Neutrophil (primary cell): ENCODE data around the gene HCRTR2.

ENCODE experiments used
- H3K27ac ChIP-seq: fragments of 200-600 bp; sonication (generic); 2 replicates; pipeline ENCODE4 v1.5.1; 2016; ENCODE audit warnings: mild to moderate bottlenecking, moderate library complexity
- H3K27me3 ChIP-seq: fragments of 200-600 bp; sonication (generic); 2 replicates; pipeline ENCODE4 v1.6.0; 2016; ENCODE audit warnings: mild to moderate bottlenecking
- H3K36me3 ChIP-seq: fragments of 200-600 bp; sonication (generic); 2 replicates; pipeline ENCODE4 v1.5.1; 2017
- H3K4me1 ChIP-seq, 2 experiments: fragments of 200-600 bp in 1 of 2; sonication (generic) in 1 of 2; 1 replicate in 1 of 2; 2 replicates in 1 of 2; pipeline versions ENCODE4 v1.5.1 to v1.6.1; 2013 to 2016; ENCODE audit warnings: low read depth in 1 of 2, low read length in 1 of 2, mild to moderate bottlenecking in 1 of 2, moderate library complexity in 1 of 2; ENCODE audit not compliant: control insufficient read depth in 1 of 2, insufficient read depth in 1 of 2
- H3K4me3 ChIP-seq, 2 experiments: fragments of 200-600 bp in 1 of 2; sonication (generic) in 1 of 2; 1 replicate in 1 of 2; 2 replicates in 1 of 2; pipeline ENCODE4 v1.5.1; 2013 to 2016; ENCODE audit warnings: low read depth in 1 of 2, low read length in 1 of 2, mild to moderate bottlenecking in 1 of 2, moderate library complexity in 1 of 2
- H3K9me3 ChIP-seq: fragments of 200-600 bp; sonication (generic); 2 replicates; pipeline ENCODE4 v1.5.1; 2016
- CTCF ChIP-seq: fragments of 200-600 bp; sonication (generic); IDR thresholded peaks from 2 replicates; pipeline ENCODE4 v1.5.1; 2016; ENCODE audit warnings: antibody characterized with exemption

HCRTR2 gene

GRCh38 chr6:55265409-55266114, 91.2 kb downstream of the HCRTR2 start:
- Histone ChIP-seq H3K9me3 (no peaks in the 10 kb centered on the region), H3K4me1 (no peaks in the 10 kb centered on the region), H3K36me3 (no peaks in the 10 kb centered on the region), H3K27ac (no peak overlapping the region), H3K27me3 (no peaks in the 10 kb centered on the region), H3K4me3 (no peak overlapping the region)
- no peak for TF ChIP-seq CTCF

- H3K9me3 ChIP-seq, result no peaks in the 10 kb centered on the region
- no peaks in the 10 kb centered on the region for H3K27me3 ChIP-seq
- no peak overlapping the region for H3K4me3 ChIP-seq
These were observed 92.6 kb downstream of the HCRTR2 start for GRCh38 chr6:55266896-55267295.

GRCh38 chr6:55276745-55277530, 102.6 kb downstream of the HCRTR2 start:
- no peaks in the 10 kb centered on the region for H3K36me3 ChIP-seq
- H3K4me3 ChIP-seq, result no peak overlapping the region
- H3K27ac ChIP-seq, result no peak overlapping the region
- no peak for TF ChIP-seq CTCF
- no peaks in the 10 kb centered on the region for H3K27me3 ChIP-seq
- H3K4me1 ChIP-seq, result no peaks in the 10 kb centered on the region
- H3K9me3 ChIP-seq, result no peaks in the 10 kb centered on the region

More at GRCh38 chr6:55266896-55267295, 92.6 kb downstream of the HCRTR2 start:
- no peak for TF ChIP-seq CTCF
- Histone ChIP-seq H3K4me1 (no peaks in the 10 kb centered on the region), H3K36me3 (no peaks in the 10 kb centered on the region), H3K27ac (no peak overlapping the region)

- Histone ChIP-seq H3K27me3 (no peaks in the 10 kb centered on the region), H3K27ac (no peak overlapping the region), H3K4me1 (no peaks in the 10 kb centered on the region), H3K36me3 (no peaks in the 10 kb centered on the region), H3K4me3 (no peak overlapping the region), H3K9me3 (no peaks in the 10 kb centered on the region)
- no peak for TF ChIP-seq CTCF
These were observed 103.3 kb downstream of the HCRTR2 start for GRCh38 chr6:55277646-55278045.

- no peak overlapping the region for H3K27ac ChIP-seq
- no peaks in the 10 kb centered on the region for H3K36me3 ChIP-seq
- no peak overlapping the region for H3K4me3 ChIP-seq
- no peaks in the 10 kb centered on the region for H3K27me3 ChIP-seq
- TF ChIP-seq CTCF, result no peak
- no peaks in the 10 kb centered on the region for H3K4me1 ChIP-seq
- H3K9me3 ChIP-seq, result no peaks in the 10 kb centered on the region
These were observed 106.9 kb downstream of the HCRTR2 start for GRCh38 chr6:55281215-55281614.
